Activated CD4-positive, alpha-beta memory T cell treated with anti-CD3 and anti-CD28 coated beads for 36 hours (primary cell): ENCODE measurements around the gene KRT80. TPM values are rescaled to one million over a fixed set of nuclear protein-coding genes. Genes with fewer than 3 reads are reported as not detected.

Experiments used
- CTCF ChIA-PET: fragments of 350-600 bp; sonication (Branson Sonifier 250); formaldehyde crosslinking; loops from one replicate; lab custom pipeline; 2021; ENCODE audit warnings: antibody characterized with exemption, inconsistent platforms; lab: Charles Lee
- POLR2A ChIA-PET: fragments of 350-600 bp; sonication (Branson Sonifier 250); formaldehyde crosslinking; loops from one replicate; lab custom pipeline; 2021; ENCODE audit warnings: antibody characterized with exemption; lab: Charles Lee
- DNase-seq: peaks from one replicate; pipeline ENCODE4 v3.0.0-alpha.2; 2020
- H3K27ac Mint-ChIP-seq: one replicate; pipeline ENCODE4 v1.8.0; 2021; ENCODE audit warnings: mixed read lengths
- H3K27me3 Mint-ChIP-seq: one replicate; pipeline ENCODE4 v1.8.0; 2021; ENCODE audit warnings: mixed read lengths
- H3K36me3 Mint-ChIP-seq: one replicate; pipeline ENCODE4 v1.8.0; 2021; ENCODE audit warnings: mixed read lengths
- H3K4me1 Mint-ChIP-seq: one replicate; pipeline ENCODE4 v1.8.0; 2021; ENCODE audit warnings: low read depth, mixed read lengths
- H3K4me3 Mint-ChIP-seq: one replicate; pipeline ENCODE4 v1.8.0; 2021; ENCODE audit warnings: mild to moderate bottlenecking, mixed read lengths
- H3K9me3 Mint-ChIP-seq: one replicate; pipeline ENCODE4 v1.8.0; 2021; ENCODE audit warnings: mixed read lengths
- intact Hi-C: fragments of 100-400 bp; cut with micrococcal nuclease; formaldehyde crosslinking; loops from one replicate; pipeline ENCODE4 v1.15.1; 2023
- total RNA-seq, 2 experiments: library from RNA; stranded (reverse); gene quantifications; one replicate each; pipeline ENCODE4 v1.2.3, GENCODE V29; 2021

Gene KRT80
- total RNA-seq, 2 experiments from 2014 or later = not detected

GRCh38 chr12:52164624-52165023 is 27.2 kb downstream of the KRT80 start:
- ChIA-PET CTCF (no interaction called here), POLR2A (no interaction called here)
- H3K36me3 Mint-ChIP-seq = no peaks in the 10 kb centered on the region
- intact Hi-C loops = no loop called here
- no peaks in the 10 kb centered on the region for H3K9me3 Mint-ChIP-seq
- no peak overlapping the region for H3K27ac Mint-ChIP-seq
- H3K27me3 Mint-ChIP-seq = no peaks in the 10 kb centered on the region
- no peak overlapping the region for H3K4me3 Mint-ChIP-seq
- H3K4me1 Mint-ChIP-seq = peaks cover 16% of the 10 kb centered on the region
- DNase-seq = no peak

GRCh38 chr12:52162981-52163380 is 28.8 kb downstream of the KRT80 start:
- Mint-ChIP-seq H3K4me3 (no peak overlapping the region), H3K27me3 (no peaks in the 10 kb centered on the region), H3K27ac (no peak overlapping the region), H3K4me1 (peaks cover 16% of the 10 kb centered on the region), H3K36me3 (no peaks in the 10 kb centered on the region), H3K9me3 (no peaks in the 10 kb centered on the region)
- ChIA-PET POLR2A (no interaction called here), CTCF (interaction anchor here (1.0 to 1.3 kb wide), 2 partner anchors 10 to 128 kb away, joined by 3 read pairs; no protein-coding TSS in a partner anchor)
- intact Hi-C loops = no loop called here
- DNase-seq = no peak

GRCh38 chr12:52160200-52160599 is 31.6 kb downstream of the KRT80 start:
- no peaks in the 10 kb centered on the region for H3K36me3 Mint-ChIP-seq
- peaks cover 29% of the 10 kb centered on the region for H3K4me1 Mint-ChIP-seq
- ChIA-PET CTCF (interaction anchor here (0.6 to 2.1 kb wide), 3 partner anchors 119 to 336 kb away, joined by 3 to 9 read pairs (median 6); no protein-coding TSS in a partner anchor), POLR2A (no interaction called here)
- intact Hi-C loops = no loop called here
- H3K9me3 Mint-ChIP-seq = no peaks in the 10 kb centered on the region
- no peak overlapping the region for H3K4me3 Mint-ChIP-seq
- H3K27ac Mint-ChIP-seq = no peak overlapping the region
- no peak for DNase-seq
- no peaks in the 10 kb centered on the region for H3K27me3 Mint-ChIP-seq

- no peak for DNase-seq
- Mint-ChIP-seq H3K9me3 (no peaks in the 10 kb centered on the region), H3K27me3 (no peaks in the 10 kb centered on the region), H3K36me3 (no peaks in the 10 kb centered on the region), H3K4me1 (peaks cover 31% of the 10 kb centered on the region), H3K4me3 (no peak overlapping the region), H3K27ac (no peak overlapping the region)
- CTCF ChIA-PET = interaction anchor here (0.8 to 4.1 kb wide), 11 partner anchors 13 to 722 kb away, joined by 3 to 55 read pairs (median 4); no protein-coding TSS in a partner anchor
- intact Hi-C loops = loop anchor here (2.0 kb wide), 1 partner anchor 121 kb away; no protein-coding TSS in a partner anchor
- POLR2A ChIA-PET = no interaction called here
These were observed 34.2 kb downstream of the KRT80 start for GRCh38 chr12:52157566-52158150.

GRCh38 chr12:52156757-52157565 is 34.9 kb downstream of the KRT80 start:
- H3K9me3 Mint-ChIP-seq = no peaks in the 10 kb centered on the region
- ChIA-PET POLR2A (no interaction called here), CTCF (interaction anchor here (0.5 to 4.1 kb wide), 20 partner anchors 14 to 754 kb away, joined by 3 to 55 read pairs (median 3); no protein-coding TSS in a partner anchor)
- intact Hi-C loops = loop anchor here (1.0 to 2.0 kb wide), 3 partner anchors 122 to 722 kb away; no protein-coding TSS in a partner anchor
- no peaks in the 10 kb centered on the region for H3K27me3 Mint-ChIP-seq
- no peak overlapping the region for H3K4me3 Mint-ChIP-seq
- peaks cover 29% of the 10 kb centered on the region for H3K4me1 Mint-ChIP-seq
- H3K27ac Mint-ChIP-seq = no peak overlapping the region
- peak; percentile 81 for DNase-seq
- H3K36me3 Mint-ChIP-seq = no peaks in the 10 kb centered on the region

- Mint-ChIP-seq H3K4me3 (no peak overlapping the region), H3K27ac (no peak overlapping the region), H3K4me1 (peaks cover 27% of the 10 kb centered on the region), H3K9me3 (no peaks in the 10 kb centered on the region), H3K36me3 (no peaks in the 10 kb centered on the region), H3K27me3 (no peaks in the 10 kb centered on the region)
- DNase-seq = no peak
- CTCF ChIA-PET = interaction anchor here (0.5 to 4.1 kb wide), 15 partner anchors 30 to 753 kb away, joined by 3 to 55 read pairs (median 3); no protein-coding TSS in a partner anchor
- intact Hi-C loops = loop anchor here (1.0 to 2.0 kb wide), 3 partner anchors 122 to 723 kb away; no protein-coding TSS in a partner anchor
- POLR2A ChIA-PET = no interaction called here
These were observed 35.5 kb downstream of the KRT80 start for GRCh38 chr12:52156311-52156710.

GRCh38 chr12:52155048-52155868 is 36.6 kb downstream of the KRT80 start:
- peaks cover 23% of the 10 kb centered on the region for H3K4me1 Mint-ChIP-seq
- CTCF ChIA-PET = interaction anchor here (0.7 to 4.1 kb wide), 10 partner anchors 44 to 826 kb away, joined by 3 to 55 read pairs (median 4); no protein-coding TSS in a partner anchor
- POLR2A ChIA-PET = no interaction called here
- H3K27ac Mint-ChIP-seq = no peak overlapping the region
- H3K4me3 Mint-ChIP-seq = no peak overlapping the region
- H3K36me3 Mint-ChIP-seq = no peaks in the 10 kb centered on the region
- intact Hi-C loops = no loop called here
- DNase-seq = peak; percentile 17
- no peaks in the 10 kb centered on the region for H3K9me3 Mint-ChIP-seq
- no peaks in the 10 kb centered on the region for H3K27me3 Mint-ChIP-seq

- no peaks in the 10 kb centered on the region for H3K36me3 Mint-ChIP-seq
- H3K27ac Mint-ChIP-seq = no peak overlapping the region
These were observed 38.9 kb downstream of the KRT80 start for GRCh38 chr12:52152905-52153317.

GRCh38 chr12:52151837-52152783 is 39.7 kb downstream of the KRT80 start:
- Mint-ChIP-seq H3K27me3 (no peaks in the 10 kb centered on the region), H3K4me3 (no peak overlapping the region), H3K27ac (no peak overlapping the region), H3K36me3 (no peaks in the 10 kb centered on the region), H3K9me3 (no peaks in the 10 kb centered on the region), H3K4me1 (peaks cover 23% of the 10 kb centered on the region)
- intact Hi-C loops = loop anchor here (1.0 to 5.0 kb wide), 2 partner anchors 175 to 830 kb away; no protein-coding TSS in a partner anchor
- POLR2A ChIA-PET = no interaction called here
- peak; percentile 78 for DNase-seq
- CTCF ChIA-PET = interaction anchor here (1.5 to 2.2 kb wide), 3 partner anchors 31 to 175 kb away, joined by 3 to 8 read pairs (median 7); no protein-coding TSS in a partner anchor

More at GRCh38 chr12:52152905-52153317, 38.9 kb downstream of the KRT80 start:
- H3K9me3 Mint-ChIP-seq = no peaks in the 10 kb centered on the region
- POLR2A ChIA-PET = no interaction called here
- no peak for DNase-seq
- H3K4me3 Mint-ChIP-seq = no peak overlapping the region
- peaks cover 23% of the 10 kb centered on the region for H3K4me1 Mint-ChIP-seq
- intact Hi-C loops = loop anchor here (1.0 to 5.0 kb wide), 2 partner anchors 174 to 829 kb away; no protein-coding TSS in a partner anchor
- CTCF ChIA-PET = interaction anchor here (1.6 kb wide), 1 partner anchor 174 kb away, joined by 8 read pairs; no protein-coding TSS in a partner anchor
- H3K27me3 Mint-ChIP-seq = no peaks in the 10 kb centered on the region

- DNase-seq = no peak
- no peak overlapping the region for H3K4me3 Mint-ChIP-seq
- peaks cover 21% of the 10 kb centered on the region for H3K4me1 Mint-ChIP-seq
- H3K27ac Mint-ChIP-seq = no peak overlapping the region
- no peaks in the 10 kb centered on the region for H3K9me3 Mint-ChIP-seq
- ChIA-PET POLR2A (no interaction called here), CTCF (interaction anchor here (1.5 to 2.2 kb wide), 2 partner anchors 30 to 128 kb away, joined by 3 to 7 read pairs; no protein-coding TSS in a partner anchor)
- intact Hi-C loops = loop anchor here (5.0 kb wide), 1 partner anchor 831 kb away; no protein-coding TSS in a partner anchor
- H3K36me3 Mint-ChIP-seq = no peaks in the 10 kb centered on the region
- no peaks in the 10 kb centered on the region for H3K27me3 Mint-ChIP-seq
These were observed 40.5 kb downstream of the KRT80 start for GRCh38 chr12:52151153-52151836.
